GM23338 (cell line): ENCODE measurements around the gene VDR. TPM values are rescaled to one million over a fixed set of nuclear protein-coding genes. Genes with fewer than 3 reads are reported as not detected.

Source experiments
- ATAC-seq: fragments of 200-7000 bp; cut with Tn5 transposase; 3 replicates; pipeline ENCODE4 v1.9.1; 2020
- DNase-seq: peaks from one replicate; pipeline ENCODE4 v3.0.0-alpha.2; 2015; ENCODE audit warnings: low spot score
- H2AFZ ChIP-seq: fragments of 200-600 bp; sonication (generic); 2 replicates; pipeline ENCODE4 v1.8.0; 2016; ENCODE audit warnings: antibody characterized with exemption, mild to moderate bottlenecking, moderate library complexity
- H3F3A ChIP-seq: fragments of 200-600 bp; sonication (generic); replicated peaks from 2 replicates; pipeline ENCODE4 v1.8.0; 2017; ENCODE audit warnings: antibody characterized with exemption, mixed run types, low read depth
- H3K27ac ChIP-seq: fragments of 200-600 bp; sonication (generic); 2 replicates; pipeline ENCODE4 v1.6.1; 2016; ENCODE audit warnings: low read depth
- H3K27me3 ChIP-seq: fragments of 200-600 bp; sonication (generic); 2 replicates; pipeline ENCODE4 v1.8.0; 2016; ENCODE audit warnings: mild to moderate bottlenecking, mixed run types, moderate library complexity; ENCODE audit not compliant: insufficient read depth
- H3K36me3 ChIP-seq: fragments of 200-600 bp; sonication (generic); 2 replicates; pipeline ENCODE4 v1.8.0; 2016; ENCODE audit warnings: mild to moderate bottlenecking; ENCODE audit not compliant: insufficient read depth
- H3K4me1 ChIP-seq: fragments of 200-600 bp; sonication (generic); 2 replicates; pipeline ENCODE4 v1.8.0; 2016; ENCODE audit warnings: mild to moderate bottlenecking, moderate library complexity; ENCODE audit not compliant: insufficient read depth
- H3K4me2 ChIP-seq: fragments of 200-600 bp; sonication (generic); 2 replicates; pipeline ENCODE4 v1.7.1; 2017; ENCODE audit warnings: mixed run types
- H3K4me3 ChIP-seq: fragments of 200-600 bp; sonication (generic); 2 replicates; pipeline ENCODE4 v1.6.1; 2016; ENCODE audit warnings: mixed run types
- H3K79me2 ChIP-seq: fragments of 200-600 bp; sonication (generic); replicated peaks from 2 replicates; pipeline ENCODE4 v1.8.0; 2017; ENCODE audit warnings: mild to moderate bottlenecking; ENCODE audit not compliant: insufficient read depth
- H3K9me2 ChIP-seq: fragments of 200-600 bp; sonication (generic); 2 replicates; pipeline ENCODE4 v1.8.0; 2017; ENCODE audit not compliant: insufficient read depth
- H4K20me1 ChIP-seq: fragments of 200-600 bp; sonication (generic); replicated peaks from 2 replicates; pipeline ENCODE4 v1.8.0; 2017; ENCODE audit warnings: mild to moderate bottlenecking; ENCODE audit not compliant: insufficient read depth
- H3K27ac Mint-ChIP-seq: 2 replicates; pipeline ENCODE4 v1.8.0; 2020; ENCODE audit warnings: inconsistent platforms, mild to moderate bottlenecking, moderate library complexity, mixed read lengths
- H3K27me3 Mint-ChIP-seq: 3 replicates; pipeline ENCODE4 v1.8.0; 2022; ENCODE audit warnings: low read depth, mild to moderate bottlenecking, moderate library complexity, mixed read lengths, inconsistent platforms; ENCODE audit not compliant: insufficient read depth, poor library complexity
- H3K36me3 Mint-ChIP-seq: 3 replicates; pipeline ENCODE4 v1.8.0; 2021; ENCODE audit warnings: low read depth, mild to moderate bottlenecking, inconsistent platforms, moderate library complexity, mixed read lengths
- H3K4me1 Mint-ChIP-seq: 3 replicates; pipeline ENCODE4 v1.8.0; 2020; ENCODE audit warnings: mild to moderate bottlenecking, inconsistent platforms, mixed read lengths
- H3K4me3 Mint-ChIP-seq: 3 replicates; pipeline ENCODE4 v1.8.0; 2021; ENCODE audit warnings: moderate library complexity, mild to moderate bottlenecking, inconsistent platforms, mixed read lengths
- H3K9me3 Mint-ChIP-seq: 3 replicates; pipeline ENCODE4 v1.8.0; 2020; ENCODE audit warnings: moderate library complexity, mild to moderate bottlenecking, inconsistent platforms, mixed read lengths
- CREB1 ChIP-seq: fragments of 250-450 bp; sonication (Bioruptor Pico); IDR thresholded peaks from 2 replicates; pipeline ENCODE4 v1.5.0; 2020; ENCODE audit warnings: low read depth, mild to moderate bottlenecking, moderate library complexity
- CTCF ChIP-seq, 2 experiments: fragments of 200-600 bp in 1 of 2; sonication (generic) in 1 of 2; conservative IDR thresholded peaks; 2 replicates each; pipeline versions ENCODE4 v1.5.1 to v1.6.1; 2016 to 2017; ENCODE audit warnings: antibody characterized with exemption in 2 of 2, low read depth in 2 of 2, mild to moderate bottlenecking in 2 of 2, moderate library complexity in 1 of 2
- ETS1 ChIP-seq: IDR thresholded peaks from 2 replicates; pipeline ENCODE4 v1.6.1; 2016; ENCODE audit warnings: antibody characterized with exemption
- EZH2phosphoT487 ChIP-seq: fragments of 200-600 bp; sonication (generic); IDR thresholded peaks from one replicate; pipeline ENCODE4 v1.8.1; 2018; ENCODE audit warnings: antibody characterized with exemption; ENCODE audit not compliant: unreplicated experiment
- NANOG ChIP-seq: IDR thresholded peaks from 2 replicates; pipeline ENCODE4 v1.6.1; 2016; ENCODE audit warnings: antibody characterized with exemption, borderline replicate concordance
- POLR2AphosphoS5 ChIP-seq: IDR thresholded peaks from 2 replicates; pipeline ENCODE4 v1.6.1; 2016; ENCODE audit warnings: antibody characterized with exemption, low read depth
- REST ChIP-seq: IDR thresholded peaks from one replicate; pipeline ENCODE4 v1.6.1; 2018; ENCODE audit warnings: antibody characterized with exemption; ENCODE audit not compliant: unreplicated experiment
- STAT1 ChIP-seq: IDR thresholded peaks from one replicate; pipeline ENCODE4 v1.6.1; 2016; ENCODE audit warnings: antibody characterized with exemption; ENCODE audit not compliant: unreplicated experiment
- ZNF331 ChIP-seq: fragments of 250-450 bp; sonication (Bioruptor Pico); IDR thresholded peaks from 2 replicates; pipeline ENCODE4 v1.5.0; 2020; ENCODE audit warnings: low read depth, mild to moderate bottlenecking, moderate library complexity
- ZNF462 ChIP-seq: fragments of 250-450 bp; sonication (Bioruptor Pico); IDR thresholded peaks from 2 replicates; pipeline ENCODE4 v1.5.0; 2020; ENCODE audit warnings: mild to moderate bottlenecking, moderate library complexity
- polyA plus RNA-seq: library from polyadenylated mRNA; unstranded; fragments of >200 nt; fragmentation: Nextera tagmentation; extraction: Ambion mirVana; gene quantifications from 2 replicates; pipeline ENCODE4 v1.2.1, GENCODE V29; 2016
- total RNA-seq: library from RNA; depleted of rRNA; stranded (reverse); fragments of >200 nt; shearing (Covaris generic); gene quantifications from 2 replicates; pipeline ENCODE4 v1.2.3, GENCODE V29; 2014

Gene VDR
- total and polyA plus RNA-seq, 2 experiments from 2014 or later, result 0.37 to 1.4 TPM

GRCh38 chr12:47863467-47863866 is 41.3 kb downstream of the VDR start:
- DNase-seq (no peak), ATAC-seq (no peak)
- Histone ChIP-seq H3K4me2 (no peak overlapping the region), H2AFZ (no peak overlapping the region), H3K27ac (no peak overlapping the region), H3K36me3 (no peaks in the 10 kb centered on the region), H3K27me3 (no peaks in the 10 kb centered on the region), H3K4me1 (no peaks in the 10 kb centered on the region), H3K4me3 (no peak overlapping the region), H3F3A (no peaks in the 10 kb centered on the region), H3K79me2 (no peaks in the 10 kb centered on the region), H4K20me1 (no peaks in the 10 kb centered on the region; the same call in 1 of the 2 replicates), H3K9me2 (0 out of 2 replicates have a peak, but pooled peaks cover 3% of the 10 kb centered on the region)
- Mint-ChIP-seq H3K4me3 (no peak overlapping the region), H3K27me3 (peaks cover 4% of the 10 kb centered on the region), H3K27ac (no peak overlapping the region), H3K4me1 (no peaks in the 10 kb centered on the region), H3K36me3 (no peaks in the 10 kb centered on the region), H3K9me3 (no peaks in the 10 kb centered on the region)
- TF ChIP-seq STAT1 (no peak), EZH2phosphoT487 (no peak), ETS1 (no peak), POLR2AphosphoS5 (no peak), CTCF (conservative IDR thresholded peaks at IDR 0.05; ENCODE audit: low read depth in 2 of 2) (no peak), ZNF331 (no peak)

GRCh38 chr12:47862881-47863280 is 41.9 kb downstream of the VDR start:
- ATAC-seq, result no peak
- Mint-ChIP-seq H3K4me3 (no peak overlapping the region), H3K4me1 (no peaks in the 10 kb centered on the region), H3K9me3 (no peaks in the 10 kb centered on the region), H3K36me3 (no peaks in the 10 kb centered on the region), H3K27ac (no peak overlapping the region), H3K27me3 (peaks cover 4% of the 10 kb centered on the region)
- H3K4me2 ChIP-seq, result no peak overlapping the region
- 0 out of 2 replicates have a peak, but pooled peaks cover 3% of the 10 kb centered on the region for H3K9me2 ChIP-seq
- no peaks in the 10 kb centered on the region; the same call in 1 of the 2 replicates for H4K20me1 ChIP-seq
- H3K27me3 ChIP-seq, result no peaks in the 10 kb centered on the region
- H3K36me3 ChIP-seq, result no peaks in the 10 kb centered on the region
- H3K4me1 ChIP-seq, result no peaks in the 10 kb centered on the region
- no peaks in the 10 kb centered on the region for H3F3A ChIP-seq
- DNase-seq, result no peak
- no peak overlapping the region for H2AFZ ChIP-seq
- H3K4me3 ChIP-seq, result no peak overlapping the region
- H3K27ac ChIP-seq, result no peak overlapping the region
- no peaks in the 10 kb centered on the region for H3K79me2 ChIP-seq
- TF ChIP-seq REST, result no peak
- TF ChIP-seq ZNF462 (CRISPR knock-in tag), result no peak
- TF ChIP-seq ZNF331, result no peak
- TF ChIP-seq NANOG, result no peak
- TF ChIP-seq POLR2AphosphoS5, result no peak
- no peak for TF ChIP-seq CREB1 (CRISPR knock-in tag)
